Panc1 (cell line): ENCODE data around the gene FGD2.

Experiments used
- POLR2AphosphoS5 ChIP-seq: IDR thresholded peaks from 2 replicates; pipeline ENCODE4 v1.6.1; 2012; ENCODE audit warnings: mild to moderate bottlenecking, low read depth, low read length, moderate library complexity
- SIN3A ChIP-seq: IDR thresholded peaks from 2 replicates; pipeline ENCODE4 v1.6.1; 2012; ENCODE audit warnings: low read depth, mild to moderate bottlenecking, low read length, moderate library complexity, borderline replicate concordance; ENCODE audit not compliant: insufficient read depth
- TCF7L2 ChIP-seq: IDR thresholded peaks from 2 replicates; pipeline ENCODE4 v1.6.1; 2011; ENCODE audit warnings: mild to moderate bottlenecking, low read depth, low read length, inconsistent platforms
- TF ChIP-seq, protein P1 (sequence below): fragments of 450-650 bp; IDR thresholded peaks from 2 replicates; pipeline ENCODE4 v1.5.1; 2017; ENCODE audit warnings: mild to moderate bottlenecking
- TF ChIP-seq, protein P2 (sequence below), 2 experiments: IDR thresholded peaks; 2 replicates each; pipeline ENCODE4 v1.6.1; 2011 to 2012; ENCODE audit warnings: low read depth in 2 of 2, control low read depth in 1 of 2, low read length in 1 of 2, mild to moderate bottlenecking in 1 of 2, moderate library complexity in 1 of 2; ENCODE audit not compliant: insufficient read depth in 1 of 2

GRCh38 chr6:36999751-37000125 lies 5.7 kb upstream of the FGD2 start:
- TF ChIP-seq, protein P1, sequence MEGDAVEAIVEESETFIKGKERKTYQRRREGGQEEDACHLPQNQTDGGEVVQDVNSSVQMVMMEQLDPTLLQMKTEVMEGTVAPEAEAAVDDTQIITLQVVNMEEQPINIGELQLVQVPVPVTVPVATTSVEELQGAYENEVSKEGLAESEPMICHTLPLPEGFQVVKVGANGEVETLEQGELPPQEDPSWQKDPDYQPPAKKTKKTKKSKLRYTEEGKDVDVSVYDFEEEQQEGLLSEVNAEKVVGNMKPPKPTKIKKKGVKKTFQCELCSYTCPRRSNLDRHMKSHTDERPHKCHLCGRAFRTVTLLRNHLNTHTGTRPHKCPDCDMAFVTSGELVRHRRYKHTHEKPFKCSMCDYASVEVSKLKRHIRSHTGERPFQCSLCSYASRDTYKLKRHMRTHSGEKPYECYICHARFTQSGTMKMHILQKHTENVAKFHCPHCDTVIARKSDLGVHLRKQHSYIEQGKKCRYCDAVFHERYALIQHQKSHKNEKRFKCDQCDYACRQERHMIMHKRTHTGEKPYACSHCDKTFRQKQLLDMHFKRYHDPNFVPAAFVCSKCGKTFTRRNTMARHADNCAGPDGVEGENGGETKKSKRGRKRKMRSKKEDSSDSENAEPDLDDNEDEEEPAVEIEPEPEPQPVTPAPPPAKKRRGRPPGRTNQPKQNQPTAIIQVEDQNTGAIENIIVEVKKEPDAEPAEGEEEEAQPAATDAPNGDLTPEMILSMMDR = no peak
- no peak for TF ChIP-seq POLR2AphosphoS5
- no peak for TF ChIP-seq SIN3A
- no peak for TF ChIP-seq TCF7L2
- TF ChIP-seq, protein P2, sequence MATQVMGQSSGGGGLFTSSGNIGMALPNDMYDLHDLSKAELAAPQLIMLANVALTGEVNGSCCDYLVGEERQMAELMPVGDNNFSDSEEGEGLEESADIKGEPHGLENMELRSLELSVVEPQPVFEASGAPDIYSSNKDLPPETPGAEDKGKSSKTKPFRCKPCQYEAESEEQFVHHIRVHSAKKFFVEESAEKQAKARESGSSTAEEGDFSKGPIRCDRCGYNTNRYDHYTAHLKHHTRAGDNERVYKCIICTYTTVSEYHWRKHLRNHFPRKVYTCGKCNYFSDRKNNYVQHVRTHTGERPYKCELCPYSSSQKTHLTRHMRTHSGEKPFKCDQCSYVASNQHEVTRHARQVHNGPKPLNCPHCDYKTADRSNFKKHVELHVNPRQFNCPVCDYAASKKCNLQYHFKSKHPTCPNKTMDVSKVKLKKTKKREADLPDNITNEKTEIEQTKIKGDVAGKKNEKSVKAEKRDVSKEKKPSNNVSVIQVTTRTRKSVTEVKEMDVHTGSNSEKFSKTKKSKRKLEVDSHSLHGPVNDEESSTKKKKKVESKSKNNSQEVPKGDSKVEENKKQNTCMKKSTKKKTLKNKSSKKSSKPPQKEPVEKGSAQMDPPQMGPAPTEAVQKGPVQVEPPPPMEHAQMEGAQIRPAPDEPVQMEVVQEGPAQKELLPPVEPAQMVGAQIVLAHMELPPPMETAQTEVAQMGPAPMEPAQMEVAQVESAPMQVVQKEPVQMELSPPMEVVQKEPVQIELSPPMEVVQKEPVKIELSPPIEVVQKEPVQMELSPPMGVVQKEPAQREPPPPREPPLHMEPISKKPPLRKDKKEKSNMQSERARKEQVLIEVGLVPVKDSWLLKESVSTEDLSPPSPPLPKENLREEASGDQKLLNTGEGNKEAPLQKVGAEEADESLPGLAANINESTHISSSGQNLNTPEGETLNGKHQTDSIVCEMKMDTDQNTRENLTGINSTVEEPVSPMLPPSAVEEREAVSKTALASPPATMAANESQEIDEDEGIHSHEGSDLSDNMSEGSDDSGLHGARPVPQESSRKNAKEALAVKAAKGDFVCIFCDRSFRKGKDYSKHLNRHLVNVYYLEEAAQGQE (IDR thresholded peaks at IDR 0.05; ENCODE audit: insufficient read depth in 1 of 2, low read depth in 2 of 2, low read length in 1 of 2) = no peak
